GM19351 (cell line): ENCODE measurements around the gene B4GALT3.
"Not testable (repeated sequence)": the region's sequence is repeated elsewhere in the genome, so short reads cannot be mapped to it uniquely, and the experiment has no call there.

ENCODE experiments used
- ATAC-seq: cut with Tn5 transposase; IDR thresholded peaks from one replicate; pipeline ENCODE4 v1.9.1; 2021; ENCODE audit warnings: mild to moderate bottlenecking, moderate library complexity; ENCODE audit not compliant: unreplicated experiment

Gene B4GALT3

GRCh38 chr1:161177112-161177935 lies at the start of gene B4GALT3:
Gene B4GALT3 (minus strand): TSS chr1:161177507. CDS start chr1:161176060, 1,447 bp downstream.
- ATAC-seq, result peak; percentile 85

- ATAC-seq, result no peak
These were observed 49.5 kb upstream of the B4GALT3 start for GRCh38 chr1:161226759-161227158.

- no peak for ATAC-seq
These were observed 49.0 kb upstream of the B4GALT3 start for GRCh38 chr1:161226320-161226711.

- ATAC-seq, result peak; percentile 96
These were observed 48.4 kb upstream of the B4GALT3 start, which contains the start of gene TOMM40L for GRCh38 chr1:161225534-161226319. Gene TOMM40L (plus strand): TSS chr1:161226060. CDS start chr1:161226490, 430 bp downstream.

- no peak for ATAC-seq
These were observed 47.8 kb upstream of the B4GALT3 start for GRCh38 chr1:161225178-161225533.

GRCh38 chr1:161224695-161225087 lies 47.4 kb upstream of the B4GALT3 start:
- not testable (repeated sequence) for ATAC-seq

GRCh38 chr1:161223805-161224694 lies 46.7 kb upstream of the B4GALT3 start:
- ATAC-seq, result no peak

- ATAC-seq, result no peak
These were observed 45.1 kb upstream of the B4GALT3 start for GRCh38 chr1:161222175-161223019.

GRCh38 chr1:161220002-161220401 lies 42.7 kb upstream of the B4GALT3 start:
- no peak for ATAC-seq

GRCh38 chr1:161219078-161219892 lies 42.0 kb upstream of the B4GALT3 start:
- ATAC-seq, result no peak

GRCh38 chr1:161218301-161219077 lies 41.2 kb upstream of the B4GALT3 start:
- no peak for ATAC-seq

GRCh38 chr1:161217831-161218230 lies 40.5 kb upstream of the B4GALT3 start:
- ATAC-seq, result no peak

- peak; percentile 94 for ATAC-seq
These were observed 39.8 kb upstream of the B4GALT3 start for GRCh38 chr1:161216945-161217712.

- ATAC-seq, result no peak
These were observed 37.8 kb upstream of the B4GALT3 start, which contains the start of gene FCER1G for GRCh38 chr1:161215076-161215475. Gene FCER1G (plus strand): TSS chr1:161215295. CDS start chr1:161215322, 27 bp downstream.

- no peak for ATAC-seq
These were observed 37.1 kb upstream of the B4GALT3 start for GRCh38 chr1:161214369-161214768.

GRCh38 chr1:161209790-161210409 lies 32.6 kb upstream of the B4GALT3 start:
- ATAC-seq, result no peak

- ATAC-seq, result no peak
These were observed 29.9 kb upstream of the B4GALT3 start for GRCh38 chr1:161207173-161207572.
